GM18498 (cell line): ENCODE data around the gene F8A3.
"Not testable (repeated sequence)": the region's sequence is repeated elsewhere in the genome, so short reads cannot be mapped to it uniquely, and the experiment has no call there.

Experiments used
- ATAC-seq: cut with Tn5 transposase; IDR thresholded peaks from one replicate; pipeline ENCODE4 v1.9.1; 2021; ENCODE audit warnings: mild to moderate bottlenecking, moderate library complexity; ENCODE audit not compliant: unreplicated experiment

F8A3 gene

GRCh38 chrX:155458471-155458870 is at the start of gene F8A3:
Gene F8A3 (minus strand): TSS chrX:155458620. CDS start chrX:155458600, 20 bp downstream.
- ATAC-seq = peak; percentile 86

- no peak for ATAC-seq
These were observed 46.9 kb upstream of the F8A3 start for GRCh38 chrX:155505296-155505695.

GRCh38 chrX:155495134-155495533 is 36.7 kb upstream of the F8A3 start:
- not testable (repeated sequence) for ATAC-seq

- ATAC-seq = not testable (repeated sequence)
These were observed 33.0 kb upstream of the F8A3 start for GRCh38 chrX:155491421-155491820.

- ATAC-seq = not testable (repeated sequence)
These were observed 18.7 kb upstream of the F8A3 start for GRCh38 chrX:155477136-155477535.

GRCh38 chrX:155466269-155466938 is 8.0 kb upstream of the F8A3 start:
- peak; percentile 58 for ATAC-seq

- ATAC-seq = not testable (repeated sequence)
These were observed 2.1 kb upstream of the F8A3 start for GRCh38 chrX:155460501-155460900.

- peak; percentile 72 for ATAC-seq
These were observed 516 bp downstream of the F8A3 start for GRCh38 chrX:155457761-155458447.

- ATAC-seq = no peak
These were observed 17.3 kb downstream of the F8A3 start for GRCh38 chrX:155441097-155441496.

GRCh38 chrX:155435744-155436112 is 22.7 kb downstream of the F8A3 start:
- ATAC-seq = no peak

- no peak for ATAC-seq
These were observed 23.3 kb downstream of the F8A3 start for GRCh38 chrX:155434906-155435743.

- ATAC-seq = no peak
These were observed 40.7 kb downstream of the F8A3 start for GRCh38 chrX:155417769-155418168.
